Fibroblast of upper back skin (primary cell): ENCODE data around the gene LIMS2.
A peak's percentile ranks its signal among the peaks of the same experiment; 100 is the strongest.

Experiments used
- DNase-seq: peaks from one replicate; pipeline ENCODE4 v3.0.0-alpha.2; 2013

The LIMS2 gene

DNA sequence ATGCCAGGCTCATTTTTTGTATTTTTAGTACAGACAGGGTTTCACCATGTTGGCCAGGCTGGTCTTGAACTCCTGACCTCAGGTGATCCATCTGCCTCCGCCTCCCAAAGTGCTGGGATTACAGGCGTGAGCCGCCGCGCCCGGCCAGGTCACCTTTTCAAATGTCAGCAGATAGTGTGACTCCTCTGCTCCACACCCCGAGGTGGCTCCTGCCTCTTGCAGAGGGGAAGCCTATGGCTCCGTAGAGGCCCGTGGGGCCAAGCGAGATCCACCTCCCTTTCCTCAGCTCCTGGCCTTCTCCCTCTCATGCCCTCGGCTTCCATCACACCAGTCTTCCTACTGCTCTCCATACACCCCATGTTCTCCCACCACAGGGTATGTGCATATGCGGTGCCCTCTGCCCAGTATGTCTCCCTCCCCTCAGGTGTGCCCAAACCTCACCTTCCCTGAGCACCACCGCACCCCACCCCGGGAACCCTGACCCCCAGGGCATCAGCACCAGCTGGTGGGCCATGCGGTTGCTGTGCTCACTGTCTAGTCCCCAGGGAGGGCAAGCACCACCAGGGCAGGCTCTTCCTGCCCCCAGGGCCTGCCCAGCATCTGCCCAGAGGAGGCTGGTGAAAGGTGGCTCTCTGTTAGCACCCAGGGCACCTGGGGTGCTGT is 18.6 kb downstream of the LIMS2 start:
- no peak for DNase-seq

DNA sequence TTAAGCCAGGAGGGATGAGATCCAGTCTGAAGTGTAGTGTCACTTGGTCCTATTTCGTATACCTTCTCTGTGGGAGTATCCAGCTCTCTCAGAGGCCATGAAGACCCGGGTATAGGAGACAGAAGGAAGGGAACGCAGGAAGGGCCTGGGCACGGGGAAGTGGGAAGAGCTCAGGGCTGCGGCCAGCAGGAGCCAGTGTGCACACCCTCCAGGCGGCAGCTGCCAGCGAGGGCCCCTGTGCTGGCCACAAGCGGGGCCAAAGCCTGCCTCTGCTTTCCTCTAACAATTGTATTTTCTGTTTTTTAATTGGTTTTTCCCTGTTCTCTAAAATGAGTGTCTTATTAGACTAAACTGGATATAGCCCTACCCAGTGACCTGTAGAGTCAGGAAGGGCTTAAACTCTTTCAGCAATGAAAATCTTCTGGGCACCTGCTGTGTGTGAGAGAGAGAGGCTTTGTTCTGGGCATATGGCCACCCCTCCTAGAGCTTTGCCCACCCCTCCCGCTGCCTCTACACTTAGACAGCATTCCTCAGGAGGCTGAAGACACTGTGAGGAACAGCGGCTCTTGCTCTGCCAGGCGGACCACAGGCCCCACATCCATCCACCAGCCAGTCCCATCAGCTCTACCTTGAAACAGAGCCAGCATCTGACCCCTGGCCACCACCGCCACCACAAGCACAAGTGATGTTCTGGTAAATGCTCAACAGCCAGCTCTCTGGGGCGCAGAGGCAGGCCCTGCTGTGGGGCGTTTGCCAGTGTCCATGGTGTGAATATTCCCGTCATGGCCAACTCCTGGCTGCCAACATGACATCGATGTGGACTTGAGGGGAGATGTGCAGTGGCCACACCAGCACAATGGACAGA is 19.9 kb downstream of the LIMS2 start:
- no peak for DNase-seq

DNA sequence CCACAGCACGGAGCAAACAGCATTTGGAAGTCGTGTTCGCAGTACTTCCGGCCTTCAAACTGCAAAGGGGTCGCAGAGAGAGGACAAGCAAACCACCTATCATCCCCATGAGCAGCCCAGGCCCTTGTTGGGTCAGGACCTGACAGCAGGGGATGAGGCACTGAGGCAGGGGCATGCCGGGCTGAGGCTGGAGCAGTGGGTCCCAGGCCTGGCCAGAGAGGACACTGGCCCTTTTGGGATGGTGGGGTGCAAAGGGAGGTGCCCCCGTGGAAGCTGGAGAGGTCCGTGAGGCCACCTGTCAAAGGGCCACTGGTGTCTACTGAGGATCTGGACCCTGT is 20.5 kb downstream of the LIMS2 start:
- no peak for DNase-seq

DNA sequence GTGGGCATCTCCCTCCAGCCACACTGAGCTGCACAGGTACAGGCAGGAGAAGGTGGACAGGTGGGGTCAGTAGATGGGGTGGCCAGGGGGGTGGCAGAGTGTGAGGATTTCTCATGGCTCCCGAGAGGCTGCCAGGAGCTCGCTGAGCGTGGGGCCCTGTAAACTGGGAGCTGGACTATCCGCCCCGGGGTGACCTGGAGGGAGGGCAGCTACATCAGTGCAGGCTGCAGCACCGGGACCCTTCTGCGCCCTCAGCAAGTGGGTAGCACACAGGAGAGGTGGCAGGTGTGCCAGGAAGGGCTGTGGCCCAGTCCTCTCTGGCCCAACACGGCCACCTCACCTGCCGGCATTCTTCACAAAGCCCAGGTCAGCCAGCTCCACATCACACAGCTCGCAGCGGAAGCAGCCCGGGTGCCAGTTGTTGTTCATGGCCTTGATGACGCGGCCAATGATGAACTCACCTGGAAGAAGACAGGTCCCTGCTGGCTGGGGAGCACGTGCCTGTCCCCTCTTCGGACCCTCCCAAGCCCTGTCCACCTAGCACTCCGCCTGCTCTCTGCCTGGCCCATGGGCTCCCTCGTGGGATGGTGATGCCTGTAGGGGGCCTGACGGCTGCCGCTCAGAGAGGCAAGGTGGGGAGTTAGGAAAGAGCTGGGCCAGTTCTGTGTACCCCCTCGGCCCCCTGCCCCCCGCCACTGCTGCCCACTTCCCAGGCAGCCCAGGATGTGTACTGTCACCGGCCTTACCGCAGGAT is 21.1 kb downstream of the LIMS2 start:
- DNase-seq, result no peak

DNA sequence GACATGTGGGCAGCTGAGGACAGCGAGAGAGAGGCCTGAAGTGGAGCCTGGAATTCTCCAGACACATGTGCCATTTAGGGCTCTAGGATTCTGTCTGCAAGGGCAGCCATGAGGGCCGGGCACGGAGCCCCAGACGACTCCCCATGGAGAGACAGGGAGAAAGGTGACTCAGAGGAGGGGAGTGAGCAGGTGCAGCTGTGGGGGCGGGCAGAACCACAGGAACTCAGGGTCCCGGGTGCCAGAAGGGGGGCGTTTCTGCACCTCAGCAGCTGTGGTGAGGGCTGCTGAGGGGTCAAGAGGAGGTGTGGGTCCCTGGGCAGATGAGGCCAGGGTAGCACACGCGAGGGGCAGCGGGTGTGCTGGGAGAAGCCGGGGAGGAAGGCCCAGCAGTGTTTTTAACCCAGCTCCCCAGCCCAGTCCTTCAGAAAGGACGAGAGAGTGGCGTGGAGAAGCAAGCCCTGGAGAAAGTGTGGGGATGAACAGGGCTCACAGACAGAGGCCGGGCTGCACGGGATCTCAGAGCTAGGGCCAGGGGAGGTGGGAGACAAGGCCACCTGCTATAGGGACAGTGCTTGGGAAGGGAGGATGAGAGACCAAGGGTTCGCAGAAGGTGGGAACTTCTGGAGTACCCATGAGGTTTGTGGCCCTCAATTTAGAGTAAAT is 21.8 kb downstream of the LIMS2 start:
- no peak for DNase-seq

DNA sequence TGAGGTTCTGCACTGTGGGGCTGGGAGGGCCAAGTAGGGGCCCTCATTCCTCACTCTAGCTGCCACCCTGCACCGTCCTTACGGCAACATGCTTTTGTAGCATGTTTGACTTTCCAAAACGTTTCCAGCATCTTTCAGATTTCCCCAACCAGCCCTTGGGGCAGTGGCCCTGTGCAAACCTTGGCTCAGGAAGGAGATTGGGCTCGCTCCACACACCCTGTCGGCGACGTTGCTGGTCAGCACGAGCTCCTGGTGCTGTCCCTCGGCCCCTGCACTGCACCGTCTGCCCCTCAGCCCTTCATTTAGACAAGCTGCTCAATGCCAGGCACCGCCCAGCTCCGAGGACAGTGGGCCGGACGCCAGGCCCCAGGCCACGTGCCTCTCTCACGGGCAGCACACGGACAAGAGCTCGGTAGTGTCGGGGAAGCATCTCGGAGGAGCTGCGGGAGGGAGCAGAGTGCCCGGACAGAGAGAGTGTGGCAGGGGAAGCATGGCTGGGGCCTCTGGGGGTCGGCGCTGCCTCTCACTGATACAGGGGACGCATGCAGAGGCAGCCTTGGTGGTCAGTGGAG is 22.5 kb downstream of the LIMS2 start:
- no peak for DNase-seq

DNA sequence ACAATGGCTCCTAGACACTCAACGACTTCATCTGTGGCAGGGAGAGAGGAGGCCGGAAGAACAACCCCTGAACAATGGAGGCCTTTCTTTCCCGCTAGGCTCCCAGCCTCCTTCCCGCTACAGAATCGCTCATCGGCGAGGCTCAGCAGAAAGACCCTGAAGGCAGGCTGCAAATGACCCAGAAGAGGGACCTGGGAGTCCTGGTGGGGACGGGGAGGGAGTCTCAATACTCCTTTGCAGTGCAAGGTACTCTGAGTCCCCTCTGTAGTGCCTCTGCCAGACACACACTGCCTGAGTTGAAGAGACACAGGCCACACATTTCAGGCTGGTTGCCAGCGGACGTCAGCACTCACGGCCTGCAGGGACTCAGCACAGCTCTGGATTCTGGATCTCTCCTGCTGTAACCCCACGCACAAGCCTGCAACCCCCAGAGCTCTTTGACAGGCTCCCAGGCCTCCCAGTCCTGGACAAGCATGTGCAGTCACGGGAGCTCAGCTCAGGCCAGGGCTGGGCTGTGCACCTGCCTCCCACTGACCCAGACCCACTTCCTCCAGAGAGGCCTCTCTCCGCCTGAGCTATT is 23.3 kb downstream of the LIMS2 start:
- no peak for DNase-seq

DNA sequence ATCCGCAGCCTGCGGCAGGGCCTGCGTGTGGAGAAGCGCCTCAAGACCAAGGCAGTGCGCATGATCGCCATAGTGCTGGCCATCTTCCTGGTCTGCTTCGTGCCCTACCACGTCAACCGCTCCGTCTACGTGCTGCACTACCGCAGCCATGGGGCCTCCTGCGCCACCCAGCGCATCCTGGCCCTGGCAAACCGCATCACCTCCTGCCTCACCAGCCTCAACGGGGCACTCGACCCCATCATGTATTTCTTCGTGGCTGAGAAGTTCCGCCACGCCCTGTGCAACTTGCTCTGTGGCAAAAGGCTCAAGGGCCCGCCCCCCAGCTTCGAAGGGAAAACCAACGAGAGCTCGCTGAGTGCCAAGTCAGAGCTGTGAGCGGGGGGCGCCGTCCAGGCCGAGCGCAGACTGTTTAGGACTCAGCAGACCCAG is 23.9 kb downstream of the LIMS2 start:
- DNase-seq, result no peak

DNA sequence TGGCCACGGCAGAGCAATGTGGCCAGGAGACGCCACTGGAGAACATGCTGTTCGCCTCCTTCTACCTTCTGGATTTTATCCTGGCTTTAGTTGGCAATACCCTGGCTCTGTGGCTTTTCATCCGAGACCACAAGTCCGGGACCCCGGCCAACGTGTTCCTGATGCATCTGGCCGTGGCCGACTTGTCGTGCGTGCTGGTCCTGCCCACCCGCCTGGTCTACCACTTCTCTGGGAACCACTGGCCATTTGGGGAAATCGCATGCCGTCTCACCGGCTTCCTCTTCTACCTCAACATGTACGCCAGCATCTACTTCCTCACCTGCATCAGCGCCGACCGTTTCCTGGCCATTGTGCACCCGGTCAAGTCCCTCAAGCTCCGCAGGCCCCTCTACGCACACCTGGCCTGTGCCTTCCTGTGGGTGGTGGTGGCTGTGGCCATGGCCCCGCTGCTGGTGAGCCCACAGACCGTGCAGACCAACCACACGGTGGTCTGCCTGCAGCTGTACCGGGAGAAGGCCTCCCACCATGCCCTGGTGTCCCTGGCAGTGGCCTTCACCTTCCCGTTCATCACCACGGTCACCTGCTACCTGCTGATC is 24.4 kb downstream of the LIMS2 start:
- DNase-seq, result no peak

DNA sequence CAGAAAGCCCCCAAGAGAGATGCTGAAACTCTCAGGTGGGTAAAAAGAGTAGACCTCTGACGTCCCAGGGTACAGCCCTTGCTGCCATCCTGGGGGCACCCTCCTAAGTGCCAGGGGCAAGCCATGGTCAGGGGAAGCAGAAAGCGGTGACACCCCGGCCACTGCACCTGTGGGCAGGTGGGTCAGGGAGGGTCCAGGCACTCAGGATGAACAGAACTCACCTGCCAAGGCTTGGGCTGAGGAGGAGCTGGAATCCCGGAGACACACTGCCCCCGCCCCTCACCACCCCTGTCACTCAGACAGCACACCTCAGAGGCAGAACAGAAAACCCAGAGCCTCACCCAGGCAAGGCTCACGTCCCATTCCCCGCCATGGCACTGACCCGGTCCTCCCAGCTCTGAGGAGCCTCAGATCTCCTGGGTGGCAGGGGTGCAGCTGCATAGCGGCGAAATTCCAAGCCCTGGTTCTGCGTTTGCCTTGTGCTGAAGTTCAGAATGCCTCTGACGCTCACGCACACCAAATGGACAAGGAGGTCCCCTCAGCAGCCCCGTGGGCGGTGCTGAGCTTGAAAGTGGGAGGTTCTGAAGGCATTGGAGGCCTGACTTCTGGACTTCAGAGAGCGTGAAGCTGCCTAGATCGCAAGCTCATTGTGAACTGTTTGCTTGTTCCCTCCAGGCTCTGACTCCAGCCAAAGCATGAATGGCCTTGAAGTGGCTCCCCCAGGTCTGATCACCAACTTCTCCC is 25.1 kb downstream of the LIMS2 start:
- DNase-seq, result no peak

DNA sequence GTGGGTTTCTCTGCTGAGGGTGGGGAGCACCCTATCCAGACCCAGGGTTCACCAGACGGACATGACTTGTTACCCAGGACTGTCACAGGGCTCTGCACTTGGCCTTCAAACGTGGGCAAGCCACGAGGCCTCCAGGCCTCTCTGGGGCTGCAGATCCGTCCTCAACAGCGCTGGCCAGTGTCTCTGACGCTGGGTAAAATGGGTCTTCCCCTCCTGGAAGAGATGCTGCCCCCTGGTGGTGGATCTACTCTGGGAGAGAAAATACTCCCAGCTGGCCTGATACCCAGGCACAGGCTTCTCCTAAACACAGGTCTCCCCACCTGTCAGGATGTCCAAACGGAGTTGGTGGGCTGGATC is 25.7 kb downstream of the LIMS2 start:
- DNase-seq, result peak; percentile 83

DNA sequence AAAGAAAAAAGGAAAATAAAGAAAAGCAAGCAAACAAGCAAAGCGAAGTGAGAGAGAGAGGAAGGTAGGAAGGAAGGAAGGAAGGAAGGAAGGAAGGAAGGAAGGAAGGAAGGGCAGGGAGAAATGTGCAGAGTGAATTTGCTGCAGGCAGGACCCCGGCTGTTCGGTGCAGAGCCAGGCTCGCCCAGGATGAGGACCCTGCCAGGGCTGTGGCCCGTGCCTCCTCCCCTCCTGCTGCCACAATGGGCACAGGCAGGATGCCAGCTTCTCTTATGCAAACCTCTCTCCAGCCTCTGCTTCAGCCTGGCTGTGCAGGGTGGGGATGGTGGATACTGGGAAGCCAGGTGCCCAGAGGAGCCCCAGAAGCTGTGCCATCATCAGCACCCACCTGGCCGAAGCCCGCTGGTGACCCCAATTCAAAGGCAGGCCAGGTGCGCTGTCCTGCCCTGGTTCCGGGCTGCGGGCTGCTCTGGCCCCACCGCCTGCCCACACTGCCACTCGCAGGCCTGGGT is 26.2 kb downstream of the LIMS2 start:
- DNase-seq, result no peak

DNA sequence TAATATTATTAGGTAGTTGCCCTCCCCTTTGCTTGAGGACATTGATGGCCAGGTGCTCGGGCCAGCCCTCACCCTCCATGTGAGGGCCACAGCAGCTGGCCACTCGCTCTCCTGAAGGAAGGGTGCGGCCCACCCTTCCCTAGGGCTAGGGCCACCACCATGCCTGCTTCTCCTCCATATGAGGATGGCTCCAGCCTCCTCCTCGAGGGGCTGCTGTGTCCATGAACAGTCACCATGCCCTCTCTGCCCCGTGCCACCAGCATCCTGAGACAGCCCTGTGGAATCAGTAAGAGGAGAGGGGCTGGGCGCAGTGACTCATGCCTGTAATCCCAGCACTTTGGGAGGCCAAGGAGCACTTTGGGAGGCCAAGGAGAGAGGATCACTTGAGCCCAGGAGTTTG is 27.0 kb downstream of the LIMS2 start:
- no peak for DNase-seq

DNA sequence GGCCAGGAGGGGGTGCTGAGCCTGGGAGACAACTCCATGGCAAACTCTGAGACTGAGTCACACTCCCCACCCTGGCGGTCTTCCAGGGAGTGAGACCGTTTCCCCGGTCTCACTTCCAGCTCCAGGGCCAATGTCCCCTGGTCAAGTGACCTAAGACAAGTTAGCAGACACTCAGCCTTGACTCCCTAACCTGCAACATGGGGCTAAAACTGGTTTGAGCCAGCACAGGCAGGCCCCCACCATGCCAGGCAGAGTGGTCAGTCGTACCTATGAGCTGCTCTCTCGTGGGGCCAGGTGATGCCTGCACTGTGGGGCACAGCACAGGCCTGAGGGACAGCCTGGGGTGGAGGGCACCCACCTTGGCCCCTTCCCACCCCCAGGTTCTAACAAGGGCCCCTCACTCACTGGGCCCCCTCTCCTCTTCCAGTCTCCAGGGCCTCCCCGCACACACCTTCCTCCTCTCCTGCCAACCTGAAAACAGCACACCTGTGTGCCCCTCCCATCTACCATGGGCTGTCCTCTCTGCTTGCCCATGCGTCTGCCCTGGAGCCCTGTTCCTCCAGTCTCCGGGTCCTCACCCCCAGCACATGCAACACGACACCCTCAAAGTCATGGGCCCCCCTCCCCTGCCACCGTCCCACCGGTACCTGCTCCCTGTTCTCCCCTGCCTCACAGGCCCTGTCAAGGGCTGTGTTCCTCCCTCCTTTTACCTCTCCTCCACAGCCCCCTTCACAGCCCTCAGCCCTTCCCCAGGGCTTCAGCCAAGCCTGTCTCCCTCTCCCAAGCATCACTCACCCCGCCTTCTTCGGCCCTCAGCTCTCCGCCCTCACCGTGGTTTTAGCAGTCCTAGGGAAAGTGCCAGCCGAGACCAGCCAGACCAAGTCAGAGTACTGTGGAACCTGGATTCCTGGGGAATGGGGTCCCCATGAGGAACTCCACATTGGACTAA is 27.8 kb downstream of the LIMS2 start:
- peak; percentile 21 for DNase-seq

DNA sequence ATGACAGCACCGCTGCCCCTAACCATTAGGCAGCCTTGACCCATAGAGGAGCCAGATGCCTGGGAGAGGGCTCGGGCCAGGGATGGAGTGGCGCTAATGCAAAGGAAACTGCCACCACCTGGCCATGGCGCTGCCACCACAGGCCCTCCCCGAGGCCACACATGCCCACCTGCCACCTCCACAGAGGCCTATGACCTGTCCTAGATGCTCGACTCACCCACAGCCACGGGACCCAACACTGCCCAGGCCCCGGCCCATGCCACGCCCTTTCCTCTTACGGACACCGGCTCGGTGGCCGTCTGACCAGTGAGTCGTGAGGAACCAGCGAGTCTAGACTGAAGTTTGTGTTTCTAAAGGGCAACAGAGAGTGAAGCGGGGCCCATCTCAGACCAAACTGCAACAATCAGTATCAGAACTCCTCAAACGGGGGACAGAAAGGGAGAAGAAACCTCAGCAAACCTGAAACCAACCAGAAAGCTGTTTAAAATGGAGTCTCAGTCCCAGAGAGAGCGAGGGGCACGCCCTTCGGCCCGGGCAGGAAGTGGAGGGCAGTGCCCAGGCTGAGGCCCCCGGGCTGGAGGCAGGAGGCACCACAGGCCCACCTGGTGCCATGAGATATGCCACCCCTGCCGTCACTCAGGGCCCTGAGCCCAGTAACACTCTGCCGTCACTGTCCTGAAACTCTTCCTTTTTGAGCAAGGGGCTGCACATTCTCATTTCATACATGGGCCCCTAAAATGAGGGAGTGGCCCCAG is 28.7 kb downstream of the LIMS2 start:
- DNase-seq, result no peak

DNA sequence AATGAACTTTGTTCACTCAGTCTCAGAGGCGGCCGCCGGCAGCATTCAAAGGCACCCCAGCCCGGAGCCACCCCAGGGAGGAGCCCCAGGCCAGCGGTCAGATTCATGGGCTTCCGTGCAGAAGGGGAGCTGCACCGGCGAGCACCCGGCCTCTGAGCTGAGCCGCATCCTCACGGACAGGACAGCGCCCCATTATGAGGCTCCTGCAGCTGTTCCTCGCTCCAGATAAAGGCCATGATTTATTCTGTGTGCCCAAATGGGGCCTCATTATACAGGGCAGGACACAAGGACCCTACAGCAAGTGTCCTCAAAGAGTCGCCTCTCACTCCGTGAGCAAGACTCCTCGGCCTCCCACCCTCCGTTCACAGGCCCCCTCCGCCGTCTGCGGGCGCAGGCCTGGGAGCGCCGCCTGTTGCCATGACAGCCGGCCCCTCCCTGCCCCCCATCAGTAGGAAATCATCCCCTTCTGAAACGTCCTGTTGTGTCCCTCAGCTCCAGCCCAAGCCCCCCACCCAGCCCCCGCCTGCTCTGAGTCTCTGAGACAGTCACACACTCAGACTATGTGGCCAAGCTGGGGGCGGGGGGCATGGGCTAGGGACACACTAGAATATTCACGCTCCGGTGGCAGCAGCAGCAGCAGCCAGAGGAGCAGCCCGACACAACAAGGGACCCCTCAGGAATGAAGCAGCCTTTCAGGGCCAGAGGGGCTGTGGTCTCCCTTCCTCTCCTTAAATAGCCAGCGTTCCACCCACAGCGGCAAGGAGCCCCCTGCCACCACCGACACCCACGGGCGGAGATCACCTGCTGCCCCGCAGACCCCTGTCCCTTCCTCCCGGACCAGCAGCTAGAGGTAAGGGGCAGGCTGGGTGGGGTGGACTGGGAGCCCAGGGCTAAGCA is 29.7 kb downstream of the LIMS2 start, which contains the start of gene GPR17:
TSS of gene GPR17 (plus strand) at position 759 of the 897 bp plus-strand sequence. CDS start 4,583 bp downstream, outside the sequence.
- no peak for DNase-seq

DNA sequence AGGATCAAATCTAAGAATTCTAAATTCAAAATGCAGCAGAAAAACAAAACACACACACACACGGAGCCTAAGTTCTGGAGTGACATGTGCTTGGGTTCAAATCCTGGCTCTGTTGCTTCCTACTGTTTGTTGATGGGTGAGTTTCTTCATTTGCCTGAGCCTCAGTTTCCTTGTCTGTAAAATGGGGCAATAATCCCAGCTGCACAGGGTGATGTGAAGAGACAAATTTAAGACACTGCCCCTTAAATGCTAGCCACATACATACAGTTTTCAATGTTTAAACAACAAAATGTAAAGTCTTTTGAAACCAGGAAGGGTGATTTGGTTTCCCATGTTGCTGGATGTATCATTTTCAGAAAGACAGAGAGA is 30.3 kb downstream of the LIMS2 start:
- no peak for DNase-seq
